HG03457 (cell line): Measurements from ENCODE around the gene SYAP1.
A peak's percentile ranks its signal among the peaks of the same experiment; 100 is the strongest.
"Not testable (repeated sequence)": the region's sequence is repeated elsewhere in the genome, so short reads cannot be mapped to it uniquely, and the experiment has no call there.

Experiments used
- ATAC-seq: cut with Tn5 transposase; IDR thresholded peaks from one replicate; pipeline ENCODE4 v1.9.1; 2021; ENCODE audit warnings: moderate number of reproducible peaks; ENCODE audit not compliant: unreplicated experiment

Gene SYAP1

GRCh38 chrX:16778545-16778944 is 59.1 kb downstream of the SYAP1 start:
- no peak for ATAC-seq

GRCh38 chrX:16778993-16779392 is 59.6 kb downstream of the SYAP1 start:
- ATAC-seq: no peak

- ATAC-seq: not testable (repeated sequence)
Observed at GRCh38 chrX:16779815-16780214, 60.4 kb downstream of the SYAP1 start.

- ATAC-seq: no peak
Observed at GRCh38 chrX:16783452-16783851, 64.0 kb downstream of the SYAP1 start.

- not testable (repeated sequence) for ATAC-seq
Observed at GRCh38 chrX:16784440-16784839, 65.0 kb downstream of the SYAP1 start.

GRCh38 chrX:16785247-16786138 is 66.1 kb downstream of the SYAP1 start:
- ATAC-seq: no peak

- ATAC-seq: peak; percentile 99
Observed at GRCh38 chrX:16786139-16786790, 66.9 kb downstream of the SYAP1 start, which contains the start of gene TXLNG. TSS of gene TXLNG (plus strand) at chrX:16786466. CDS start at chrX:16786488, 22 bp downstream.

GRCh38 chrX:16786791-16787735 is 67.7 kb downstream of the SYAP1 start:
- peak; percentile 15 for ATAC-seq

- ATAC-seq: no peak
Observed at GRCh38 chrX:16788477-16788876, 69.1 kb downstream of the SYAP1 start.

- ATAC-seq: no peak
Observed at GRCh38 chrX:16796298-16796697, 76.9 kb downstream of the SYAP1 start.

GRCh38 chrX:16797358-16797757 is 77.9 kb downstream of the SYAP1 start:
- ATAC-seq: no peak

GRCh38 chrX:16797841-16798240 is 78.4 kb downstream of the SYAP1 start:
- ATAC-seq: no peak

- ATAC-seq: no peak
Observed at GRCh38 chrX:16804923-16805464, 85.6 kb downstream of the SYAP1 start.

GRCh38 chrX:16807548-16807947 is 88.1 kb downstream of the SYAP1 start:
- no peak for ATAC-seq

- ATAC-seq: no peak
Observed at GRCh38 chrX:16807976-16808542, 88.6 kb downstream of the SYAP1 start.

GRCh38 chrX:16814597-16814996 is 95.2 kb downstream of the SYAP1 start:
- ATAC-seq: no peak
